ENCODE results near the gene PSD4. TPM values are rescaled to one million over a fixed set of nuclear protein-coding genes. Genes with fewer than 3 reads are reported as not detected.

The PSD4 gene
- total RNA-seq, 1 experiment from 2014 or later: 1.7 TPM

DNA sequence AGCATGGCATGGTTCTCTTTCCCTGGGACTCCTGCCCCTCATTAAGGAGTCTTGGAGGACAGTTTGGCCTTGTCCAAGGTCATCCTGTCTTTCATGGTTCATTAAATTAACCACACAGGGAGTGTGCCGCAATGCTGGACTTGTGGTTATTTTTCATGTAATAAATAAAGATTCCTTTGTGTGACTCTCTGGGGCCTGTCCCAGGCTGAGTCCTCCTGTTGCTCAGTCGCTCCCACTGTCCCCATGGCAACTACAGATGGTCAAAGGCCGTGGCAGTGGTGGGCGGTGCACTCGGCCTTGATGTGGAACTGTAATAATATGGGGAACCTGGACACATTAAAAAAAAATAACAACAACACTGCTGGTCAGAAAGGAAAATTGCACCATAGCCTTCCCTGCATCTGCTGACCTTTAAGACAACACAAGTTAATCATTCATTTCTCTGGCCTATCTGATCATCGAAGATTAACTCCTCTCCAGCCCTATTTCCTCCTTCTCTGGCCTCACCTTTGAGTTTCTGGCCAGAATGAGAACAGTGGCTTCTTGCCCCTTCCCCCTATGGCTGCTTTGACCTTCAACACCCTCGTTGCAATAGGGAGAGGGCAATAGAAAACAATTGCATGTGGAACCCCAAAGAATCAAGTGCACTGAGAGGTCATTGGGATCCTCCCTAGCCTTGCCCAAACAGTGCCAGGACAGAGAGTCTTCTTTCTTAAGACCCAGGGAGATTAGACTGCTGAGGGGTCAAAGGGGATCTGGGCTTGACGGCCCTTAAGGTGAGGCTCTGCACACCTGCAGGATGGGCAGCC is 44.7 kb downstream of the PSD4 start:
- Histone ChIP-seq H3K27ac (no peak overlapping the region), H3K4me1 (replicated peaks) (peaks cover 4% of the 10 kb centered on the region; the same call in 1 of the 2 replicates), H3K4me3 (no peak overlapping the region), H3K27me3 (replicated peaks) (no peaks in the 10 kb centered on the region), H3K9me3 (replicated peaks) (no peaks in the 10 kb centered on the region), H3K36me3 (no peaks in the 10 kb centered on the region)
- DNase-seq (ENCODE audit: low read depth in 1 of 2, low spot score in 2 of 2): no peak

DNA sequence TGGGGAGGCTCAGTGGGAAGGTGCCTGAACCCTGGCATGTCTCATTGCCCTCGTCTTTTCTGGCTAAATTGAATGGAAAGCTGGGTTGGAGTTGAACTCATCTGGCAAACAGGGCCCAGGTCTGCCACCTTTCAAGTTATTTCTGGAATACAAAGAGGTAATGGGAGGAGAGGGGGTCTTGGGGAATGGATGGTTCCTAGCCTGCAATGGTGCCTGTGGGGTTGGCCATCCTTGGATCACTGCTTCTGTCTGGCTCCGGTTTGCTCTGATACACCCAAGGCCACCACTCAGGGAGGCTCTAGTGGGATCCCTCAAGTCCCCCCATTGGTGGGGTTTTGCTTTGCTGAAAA is 45.3 kb downstream of the PSD4 start:
- Histone ChIP-seq H3K4me1 (replicated peaks) (peaks cover 4% of the 10 kb centered on the region; the same call in 1 of the 2 replicates), H3K36me3 (no peaks in the 10 kb centered on the region), H3K27ac (no peak overlapping the region), H3K4me3 (no peak overlapping the region), H3K9me3 (replicated peaks) (no peaks in the 10 kb centered on the region), H3K27me3 (replicated peaks) (no peaks in the 10 kb centered on the region)
- DNase-seq (ENCODE audit: low read depth in 1 of 2, low spot score in 2 of 2): no peak

DNA sequence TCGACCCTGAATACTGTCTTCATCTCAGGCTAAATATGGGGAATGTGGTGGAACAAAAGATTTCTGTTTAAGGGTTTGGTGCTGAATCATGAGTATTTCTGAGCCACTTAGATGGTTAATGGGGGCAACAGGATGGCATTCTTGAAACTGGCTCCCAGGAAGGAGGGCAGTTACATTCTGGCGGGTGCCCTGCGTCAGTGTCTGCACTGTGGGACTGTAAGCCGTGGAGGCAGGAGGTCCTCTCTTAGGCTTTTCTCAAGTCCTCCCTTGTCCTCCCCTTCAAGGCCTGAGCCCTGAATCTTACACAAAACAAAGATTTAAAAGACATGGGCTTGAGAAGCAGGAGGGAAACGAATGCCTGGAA is 45.7 kb downstream of the PSD4 start:
- H3K36me3 ChIP-seq: no peaks in the 10 kb centered on the region
- no peak for DNase-seq (ENCODE audit: low read depth in 1 of 2, low spot score in 2 of 2)
- H3K4me3 ChIP-seq: no peak overlapping the region
- no peaks in the 10 kb centered on the region for H3K27me3 ChIP-seq (replicated peaks)
- no peaks in the 10 kb centered on the region for H3K9me3 ChIP-seq (replicated peaks)
- peaks cover 4% of the 10 kb centered on the region; the same call in 1 of the 2 replicates for H3K4me1 ChIP-seq (replicated peaks)
- H3K27ac ChIP-seq: no peak overlapping the region

DNA sequence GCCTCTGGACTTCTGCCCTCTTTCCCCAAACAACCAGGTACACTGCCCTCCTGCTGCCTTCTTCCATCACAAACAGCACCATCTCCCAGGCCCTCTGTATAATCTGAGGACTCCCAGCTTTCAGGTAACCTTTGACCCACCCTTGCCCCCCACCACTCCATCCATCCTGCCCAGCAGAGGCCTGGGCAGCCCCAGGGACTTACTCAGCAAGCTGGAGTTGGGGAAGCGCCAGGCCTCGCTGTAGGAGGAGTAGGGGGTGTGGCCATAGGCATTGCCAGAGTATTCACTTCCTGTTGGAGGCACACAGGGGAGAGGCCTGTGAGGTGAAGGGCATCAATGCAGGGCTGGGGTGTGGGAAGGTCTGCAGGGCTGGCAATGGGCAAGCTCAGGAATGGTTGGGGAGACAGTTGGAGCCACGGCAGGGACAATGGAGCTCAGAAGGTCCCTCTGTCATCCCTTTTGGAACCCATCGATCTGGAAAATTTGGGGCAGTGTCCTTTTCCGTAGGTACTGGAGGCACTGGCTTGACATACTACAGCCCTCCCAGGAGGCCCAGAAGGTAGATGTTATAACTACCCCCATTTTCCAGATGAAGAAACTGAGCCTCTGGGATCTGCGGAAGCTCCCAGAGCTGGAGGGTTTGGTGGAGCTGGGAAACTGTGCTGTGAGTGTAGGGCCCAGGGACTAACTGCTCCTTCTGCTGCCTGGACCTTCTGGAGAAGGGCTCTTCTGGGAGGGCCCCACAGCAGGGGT is 46.3 kb downstream of the PSD4 start:
- no peaks in the 10 kb centered on the region for H3K27me3 ChIP-seq (replicated peaks)
- H3K4me3 ChIP-seq: no peak overlapping the region
- H3K4me1 ChIP-seq (replicated peaks): peaks cover 4% of the 10 kb centered on the region; the same call in 1 of the 2 replicates
- no peaks in the 10 kb centered on the region for H3K36me3 ChIP-seq
- DNase-seq (ENCODE audit: low read depth in 1 of 2, low spot score in 2 of 2): no peak
- H3K9me3 ChIP-seq (replicated peaks): no peaks in the 10 kb centered on the region
- no peak overlapping the region for H3K27ac ChIP-seq

DNA sequence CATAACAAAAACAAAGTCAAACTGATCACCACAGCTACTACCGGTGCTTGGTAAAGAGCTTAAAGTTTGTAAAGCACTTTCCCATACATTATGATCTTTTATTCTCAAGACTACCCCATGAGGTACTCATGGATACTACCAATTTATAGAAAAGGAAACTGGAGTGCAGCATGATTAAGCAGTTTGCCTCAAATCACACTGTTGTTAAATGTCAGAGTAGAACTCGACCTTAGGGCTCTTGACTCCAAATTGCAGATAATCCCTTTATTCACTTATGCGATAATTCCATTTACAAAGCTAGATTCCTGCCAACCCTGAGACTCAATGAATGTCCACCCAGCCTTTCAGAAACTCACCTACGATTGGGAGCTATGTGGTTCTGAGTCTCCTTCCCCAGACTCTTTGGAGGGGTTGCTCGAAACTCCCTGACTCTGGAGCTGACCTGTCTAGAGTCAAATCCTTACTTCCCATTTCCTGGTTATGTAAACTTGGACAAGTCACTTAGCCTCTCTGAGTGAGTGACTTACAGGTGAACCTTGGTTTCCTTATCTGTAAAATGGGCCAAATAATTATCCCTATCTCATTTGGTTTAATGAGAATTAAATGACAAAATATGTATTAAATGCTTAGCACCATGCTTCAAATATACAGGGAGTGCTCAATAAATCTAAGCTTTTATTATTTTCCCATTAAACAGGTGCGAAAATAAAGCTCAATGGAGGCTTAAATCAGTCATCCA is 47.4 kb downstream of the PSD4 start:
- Histone ChIP-seq H3K9me3 (replicated peaks) (no peaks in the 10 kb centered on the region), H3K27me3 (replicated peaks) (no peaks in the 10 kb centered on the region), H3K36me3 (no peaks in the 10 kb centered on the region), H3K4me3 (no peak overlapping the region), H3K4me1 (replicated peaks) (peaks cover 4% of the 10 kb centered on the region; the same call in 1 of the 2 replicates), H3K27ac (no peak overlapping the region)
- DNase-seq (ENCODE audit: low read depth in 1 of 2, low spot score in 2 of 2): no peak

DNA sequence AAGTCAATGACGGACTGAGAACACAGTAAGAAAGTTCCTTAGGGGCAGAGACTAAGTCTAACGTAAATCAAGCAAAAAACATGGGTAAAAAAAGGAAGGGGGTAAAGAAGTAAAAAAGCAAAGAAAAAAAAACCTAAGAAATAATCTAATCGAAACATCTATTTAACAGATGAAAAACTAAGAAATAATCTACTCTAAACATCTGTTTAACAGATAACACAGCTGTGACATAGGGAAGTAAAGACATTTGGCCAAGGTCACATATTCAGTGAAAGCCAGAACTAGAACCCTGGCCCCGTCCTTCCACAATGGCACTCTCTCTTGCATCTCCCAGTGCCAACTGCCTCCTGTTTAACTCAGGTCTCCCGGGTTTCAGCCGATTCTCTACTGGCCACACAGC is 48.1 kb downstream of the PSD4 start:
- Histone ChIP-seq H3K4me1 (replicated peaks) (peaks cover 4% of the 10 kb centered on the region; the same call in 1 of the 2 replicates), H3K27me3 (replicated peaks) (no peaks in the 10 kb centered on the region), H3K9me3 (replicated peaks) (no peaks in the 10 kb centered on the region), H3K4me3 (no peak overlapping the region), H3K36me3 (no peaks in the 10 kb centered on the region), H3K27ac (no peak overlapping the region)
- DNase-seq (ENCODE audit: low read depth in 1 of 2, low spot score in 2 of 2): no peak

DNA sequence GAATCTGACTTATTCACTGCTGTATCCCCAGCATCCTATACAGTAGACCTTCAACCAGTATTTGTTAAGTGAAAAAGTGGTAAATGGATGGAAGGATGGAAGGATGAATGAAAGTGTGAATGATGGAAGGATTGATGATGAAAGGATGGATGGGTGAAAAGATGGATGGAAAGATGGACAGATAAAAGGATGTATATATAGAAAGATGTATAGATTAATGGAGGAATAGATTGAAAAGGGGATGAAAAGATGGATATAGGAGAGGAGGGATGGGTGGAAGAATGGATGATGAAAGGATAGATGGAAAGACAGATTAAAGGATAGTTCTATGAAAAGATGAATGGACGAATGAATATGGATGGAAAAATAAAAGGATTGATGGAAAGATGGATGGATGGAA is 50.0 kb downstream of the PSD4 start:
- no peaks in the 10 kb centered on the region for H3K36me3 ChIP-seq
- no peak for DNase-seq (ENCODE audit: low read depth in 1 of 2, low spot score in 2 of 2)
- H3K27ac ChIP-seq: no peak overlapping the region

DNA sequence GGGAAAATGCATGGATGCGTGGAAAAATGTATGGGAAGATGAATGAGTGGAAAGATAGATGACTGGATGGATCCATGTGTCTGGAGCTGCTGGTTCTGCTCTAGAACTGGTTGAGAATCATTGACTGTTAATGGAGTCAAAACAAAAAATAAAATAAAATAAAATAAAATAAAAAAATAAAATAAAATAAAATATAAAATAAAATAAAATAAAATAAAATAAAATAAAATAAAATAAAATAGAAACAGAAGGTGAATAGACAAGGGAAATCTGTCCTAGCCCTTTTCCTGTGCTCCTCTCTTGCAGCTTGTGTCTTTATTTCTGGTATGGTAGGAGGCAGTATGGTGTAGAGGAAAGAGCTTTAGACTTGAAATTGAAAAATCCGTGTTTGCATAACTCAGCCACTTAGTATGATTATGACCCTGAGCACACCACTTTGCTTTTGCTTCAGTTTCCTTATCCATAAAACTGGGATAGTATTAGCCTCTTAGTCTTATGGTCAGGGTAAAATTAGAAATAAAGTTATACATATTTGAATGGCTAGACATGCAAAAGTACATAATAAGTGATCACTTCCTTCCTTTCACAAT is 51.0 kb downstream of the PSD4 start:
- peaks cover 5% of the 10 kb centered on the region for H3K4me1 ChIP-seq (replicated peaks)
- DNase-seq (ENCODE audit: low read depth in 1 of 2, low spot score in 2 of 2): no peak
- no peak overlapping the region for H3K4me3 ChIP-seq
- no peaks in the 10 kb centered on the region for H3K27me3 ChIP-seq (replicated peaks)
- no peak overlapping the region for H3K27ac ChIP-seq
- no peaks in the 10 kb centered on the region for H3K36me3 ChIP-seq
- no peaks in the 10 kb centered on the region for H3K9me3 ChIP-seq (replicated peaks)

More for the DNA sequence above, 50.0 kb downstream of the PSD4 start:
- Histone ChIP-seq H3K9me3 (replicated peaks) (no peaks in the 10 kb centered on the region), H3K27me3 (replicated peaks) (no peaks in the 10 kb centered on the region), H3K4me1 (replicated peaks) (peaks cover 5% of the 10 kb centered on the region), H3K4me3 (no peak overlapping the region)

DNA sequence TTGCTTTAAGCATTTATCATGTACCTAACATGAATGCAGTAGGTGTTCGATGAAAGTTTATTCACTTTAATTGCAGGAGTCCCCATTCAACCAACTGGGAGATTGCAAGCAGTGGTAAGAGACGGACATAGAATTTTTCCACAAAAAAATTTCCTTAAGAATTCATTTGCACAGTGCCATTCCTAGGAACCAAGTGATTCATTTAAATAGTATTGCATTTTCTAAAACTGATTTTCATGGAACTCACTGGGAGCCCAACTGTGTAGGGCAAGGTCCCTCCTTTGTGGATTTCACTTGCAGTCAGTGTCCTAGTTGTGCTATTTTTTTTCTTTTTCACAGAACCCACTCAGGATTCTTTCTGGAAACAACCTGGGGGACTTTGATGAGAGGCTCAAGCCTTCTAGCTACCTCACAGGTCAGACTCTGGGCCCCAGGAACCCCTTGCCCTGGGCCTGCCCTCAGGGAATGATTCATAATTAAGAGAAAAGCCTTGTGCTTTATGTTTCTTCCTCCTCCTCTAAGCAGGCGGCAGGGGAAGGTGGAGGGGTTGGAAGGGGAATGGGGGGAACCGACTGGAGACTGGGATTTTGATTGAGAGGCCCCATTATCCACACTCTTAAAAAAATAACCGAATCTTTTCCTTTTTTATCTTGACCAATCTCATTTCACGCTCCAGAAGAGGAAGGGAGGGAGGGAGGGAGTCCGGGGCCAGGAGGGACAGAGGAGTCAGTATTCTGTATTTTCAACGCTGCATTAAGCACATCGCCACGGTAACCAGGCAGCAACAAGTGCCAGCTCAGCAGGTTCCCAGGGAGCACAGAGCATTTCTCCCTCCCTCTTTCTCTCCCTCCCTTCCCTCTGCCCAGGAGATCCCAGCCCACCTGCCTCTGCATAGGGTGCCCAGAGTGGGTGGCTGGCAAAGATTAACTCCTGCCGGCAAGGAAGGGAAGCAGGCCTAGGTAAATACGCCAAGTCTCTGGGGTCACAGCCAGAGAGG is 51.8 kb downstream of the PSD4 start:
- no peaks in the 10 kb centered on the region for H3K9me3 ChIP-seq (replicated peaks)
- no peak overlapping the region for H3K4me3 ChIP-seq
- no peaks in the 10 kb centered on the region for H3K27me3 ChIP-seq (replicated peaks)
- H3K27ac ChIP-seq: no peak overlapping the region
- H3K4me1 ChIP-seq (replicated peaks): peaks cover 5% of the 10 kb centered on the region
- H3K36me3 ChIP-seq: no peaks in the 10 kb centered on the region
- no peak for DNase-seq (ENCODE audit: low read depth in 1 of 2, low spot score in 2 of 2)

DNA sequence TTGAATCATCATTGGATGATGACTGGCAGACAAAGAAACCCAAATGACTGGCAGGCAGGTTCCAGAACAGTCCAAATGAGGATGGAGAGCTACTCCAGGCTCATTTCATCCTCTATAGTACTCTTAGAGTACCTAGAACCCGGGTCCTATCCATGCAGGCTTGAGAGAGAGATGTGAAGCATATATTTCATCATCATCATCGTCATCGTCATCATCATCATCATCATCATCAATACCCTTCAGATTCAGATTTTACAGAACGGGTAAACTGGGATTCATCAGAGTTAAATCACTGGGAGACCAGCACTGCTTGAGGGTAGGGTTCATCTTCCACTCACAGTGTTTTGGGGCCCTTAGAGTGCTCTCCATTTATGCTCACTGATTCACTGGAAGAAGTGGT is 52.7 kb downstream of the PSD4 start:
- no peaks in the 10 kb centered on the region for H3K9me3 ChIP-seq (replicated peaks)
- no peak for DNase-seq (ENCODE audit: low read depth in 1 of 2, low spot score in 2 of 2)
- H3K27ac ChIP-seq: no peak overlapping the region
- H3K36me3 ChIP-seq: no peaks in the 10 kb centered on the region
- no peaks in the 10 kb centered on the region for H3K27me3 ChIP-seq (replicated peaks)
- peaks cover 5% of the 10 kb centered on the region for H3K4me1 ChIP-seq (replicated peaks)
- H3K4me3 ChIP-seq: no peak overlapping the region

DNA sequence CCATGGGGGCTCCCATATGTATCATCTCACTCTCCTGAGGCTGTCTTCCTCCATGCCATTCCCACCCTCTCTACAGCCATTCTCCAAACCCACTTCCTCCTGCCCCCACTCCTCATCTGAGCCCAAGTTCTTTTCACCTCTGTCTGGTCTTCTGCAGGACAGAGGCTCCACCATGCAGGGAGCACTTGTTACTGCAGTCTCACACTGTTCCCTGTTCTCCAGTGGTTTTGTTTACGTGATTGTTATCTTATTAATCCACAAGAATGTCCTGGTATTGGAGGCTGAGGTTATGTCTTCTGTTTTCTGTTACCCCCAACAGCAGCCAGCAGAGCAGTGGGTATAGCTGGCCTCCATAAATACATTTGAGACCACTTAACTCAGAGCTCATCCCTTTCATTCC is 53.5 kb downstream of the PSD4 start:
- H3K36me3 ChIP-seq: no peaks in the 10 kb centered on the region
- no peaks in the 10 kb centered on the region for H3K9me3 ChIP-seq (replicated peaks)
- peaks cover 5% of the 10 kb centered on the region for H3K4me1 ChIP-seq (replicated peaks)
- no peak for DNase-seq (ENCODE audit: low read depth in 1 of 2, low spot score in 2 of 2)
- no peak overlapping the region for H3K4me3 ChIP-seq
- H3K27me3 ChIP-seq (replicated peaks): no peaks in the 10 kb centered on the region
- no peak overlapping the region for H3K27ac ChIP-seq

DNA sequence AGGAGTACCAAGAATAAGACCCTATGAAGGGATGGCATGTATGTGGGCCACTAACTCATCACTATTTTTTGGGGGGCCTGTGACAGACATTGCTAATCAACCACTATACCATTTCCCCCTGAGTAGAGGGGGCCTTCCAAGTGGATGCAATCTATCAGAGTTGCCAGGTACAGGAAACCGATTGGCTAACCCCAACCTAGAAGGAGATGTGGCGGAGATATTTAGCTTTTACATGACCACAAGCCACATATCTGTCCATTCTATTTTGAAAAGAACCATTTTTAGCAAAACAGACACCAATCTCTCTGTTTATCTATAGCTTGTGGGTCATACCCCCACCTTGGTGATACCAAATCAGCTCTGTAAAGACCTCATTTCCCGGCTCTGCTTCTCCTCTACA is 53.9 kb downstream of the PSD4 start:
- H3K4me3 ChIP-seq: no peak overlapping the region
- no peaks in the 10 kb centered on the region for H3K36me3 ChIP-seq
- DNase-seq (ENCODE audit: low read depth in 1 of 2, low spot score in 2 of 2): no peak
- H3K4me1 ChIP-seq (replicated peaks): peaks cover 5% of the 10 kb centered on the region
- no peaks in the 10 kb centered on the region for H3K27me3 ChIP-seq (replicated peaks)
- H3K9me3 ChIP-seq (replicated peaks): no peaks in the 10 kb centered on the region
- no peak overlapping the region for H3K27ac ChIP-seq

DNA sequence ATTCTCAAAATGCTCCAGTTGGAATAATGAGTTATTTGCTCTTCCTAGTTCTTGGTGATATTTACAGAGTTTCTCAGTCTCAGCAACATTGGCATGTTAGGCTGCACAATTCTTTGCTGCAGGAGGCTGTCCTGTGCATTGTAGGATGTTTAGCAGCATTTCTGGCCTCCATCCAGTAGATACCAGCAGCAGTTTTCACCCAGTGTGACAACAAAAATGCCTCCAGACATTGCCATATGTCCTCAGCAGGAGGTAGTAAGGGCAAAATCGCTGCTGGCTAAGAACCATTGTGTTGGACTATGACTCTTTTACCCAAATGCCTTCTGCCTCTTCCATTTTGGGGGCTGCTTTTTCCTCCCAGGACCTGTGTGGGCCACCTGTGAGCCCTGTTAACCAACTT is 54.6 kb downstream of the PSD4 start:
- H3K36me3 ChIP-seq: no peaks in the 10 kb centered on the region
- no peak for DNase-seq (ENCODE audit: low read depth in 1 of 2, low spot score in 2 of 2)
- peaks cover 5% of the 10 kb centered on the region for H3K4me1 ChIP-seq (replicated peaks)
- no peak overlapping the region for H3K4me3 ChIP-seq
- H3K27me3 ChIP-seq (replicated peaks): no peaks in the 10 kb centered on the region
- H3K9me3 ChIP-seq (replicated peaks): no peaks in the 10 kb centered on the region
- no peak overlapping the region for H3K27ac ChIP-seq

Data from SJSA1 (cell line).